GM23248 (cell line): Measurements from ENCODE around the gene SDK2. TPM values are rescaled to one million over a fixed set of nuclear protein-coding genes. Genes with fewer than 3 reads are reported as not detected.

Experiments used
- DNase-seq: peaks from one replicate; pipeline ENCODE4 v3.0.0-alpha.2; 2015
- H2AFZ ChIP-seq: fragments of 200-600 bp; sonication (generic); 2 replicates; pipeline ENCODE4 v1.6.1; 2016; ENCODE audit warnings: antibody characterized with exemption
- H3F3A ChIP-seq: fragments of 200-600 bp; sonication (generic); 2 replicates; pipeline ENCODE4 v1.6.1; 2016; ENCODE audit warnings: mild to moderate bottlenecking, antibody characterized with exemption, mixed run types; ENCODE audit not compliant: insufficient read depth
- H3K27ac ChIP-seq: fragments of 200-600 bp; sonication (generic); 2 replicates; pipeline ENCODE4 v1.5.1; 2016; ENCODE audit warnings: mild to moderate bottlenecking
- H3K27me3 ChIP-seq: fragments of 200-600 bp; sonication (generic); replicated peaks from 2 replicates; pipeline ENCODE4 v1.6.1; 2016; ENCODE audit warnings: mild to moderate bottlenecking; ENCODE audit not compliant: insufficient read depth
- H3K36me3 ChIP-seq: fragments of 200-600 bp; sonication (generic); 2 replicates; pipeline ENCODE4 v1.6.1; 2016; ENCODE audit warnings: low read depth, mild to moderate bottlenecking
- H3K4me1 ChIP-seq: fragments of 200-600 bp; sonication (generic); 2 replicates; pipeline ENCODE4 v1.6.1; 2016; ENCODE audit warnings: mild to moderate bottlenecking; ENCODE audit not compliant: insufficient read depth
- H3K4me2 ChIP-seq: fragments of 200-600 bp; sonication (generic); one replicate; pipeline ENCODE4 v1.6.1; 2016; ENCODE audit warnings: mild to moderate bottlenecking; ENCODE audit not compliant: unreplicated experiment
- H3K4me3 ChIP-seq: fragments of 200-600 bp; sonication (generic); 2 replicates; pipeline ENCODE4 v1.5.1; 2016; ENCODE audit warnings: mild to moderate bottlenecking
- H3K79me2 ChIP-seq: fragments of 200-600 bp; sonication (generic); 2 replicates; pipeline ENCODE4 v1.6.1; 2016; ENCODE audit warnings: mild to moderate bottlenecking; ENCODE audit not compliant: insufficient read depth
- H3K9ac ChIP-seq: fragments of 200-600 bp; sonication (generic); 2 replicates; pipeline ENCODE4 v1.6.1; 2016; ENCODE audit warnings: mild to moderate bottlenecking
- H3K9me2 ChIP-seq: fragments of 200-600 bp; sonication (generic); 2 replicates; pipeline ENCODE4 v1.6.1; 2016; ENCODE audit warnings: mixed run types, mild to moderate bottlenecking, moderate library complexity; ENCODE audit not compliant: insufficient read depth
- H3K9me3 ChIP-seq: fragments of 200-600 bp; sonication (generic); one replicate; pipeline ENCODE4 v1.6.1; 2017; ENCODE audit warnings: low read depth
- H4K20me1 ChIP-seq: fragments of 200-600 bp; sonication (generic); 2 replicates; pipeline ENCODE4 v1.6.0; 2016; ENCODE audit not compliant: insufficient read depth
- EZH2 ChIP-seq: fragments of 200-600 bp; sonication (generic); IDR thresholded peaks from 2 replicates; pipeline ENCODE4 v1.6.1; 2018; ENCODE audit warnings: antibody characterized with exemption, mild to moderate bottlenecking; ENCODE audit not compliant: insufficient read depth, poor library complexity, severe bottlenecking
- EZH2phosphoT487 ChIP-seq: fragments of 200-600 bp; sonication (generic); IDR thresholded peaks from 2 replicates; pipeline ENCODE4 v1.6.1; 2018; ENCODE audit warnings: antibody characterized with exemption, moderate library complexity, mild to moderate bottlenecking, low read depth; ENCODE audit not compliant: insufficient read depth
- WGBS, 2 experiments: methylation state at CpG; one replicate each; pipeline ENCODE4 v1.1.6; 2015 to 2017; ENCODE audit warnings: low lambda C conversion rate in 2 of 2, low coverage in 1 of 2; ENCODE audit errors: missing lambda C conversion rate in 2 of 2; 5-methylcytosine and 5-hydroxymethylcytosine counted together
- in situ Hi-C: fragments of 300-500 bp; cut with MboI; formaldehyde crosslinking; loops from 2 replicates; pipeline ENCODE4 v1.15.0; 2020
- polyA plus RNA-seq: library from polyadenylated mRNA; unstranded; fragments of >200 nt; fragmentation: Nextera tagmentation; extraction: Ambion mirVana; gene quantifications from 2 replicates; pipeline ENCODE4 v1.2.1, GENCODE V29; 2016
- total RNA-seq: library from RNA; depleted of rRNA; stranded (reverse); fragments of >200 nt; shearing (Covaris generic); gene quantifications from 2 replicates; pipeline ENCODE4 v1.2.3, GENCODE V29; 2014

The SDK2 gene
- total and polyA plus RNA-seq, 2 experiments from 2014 or later = under 0.01 to 0.03 TPM

DNA sequence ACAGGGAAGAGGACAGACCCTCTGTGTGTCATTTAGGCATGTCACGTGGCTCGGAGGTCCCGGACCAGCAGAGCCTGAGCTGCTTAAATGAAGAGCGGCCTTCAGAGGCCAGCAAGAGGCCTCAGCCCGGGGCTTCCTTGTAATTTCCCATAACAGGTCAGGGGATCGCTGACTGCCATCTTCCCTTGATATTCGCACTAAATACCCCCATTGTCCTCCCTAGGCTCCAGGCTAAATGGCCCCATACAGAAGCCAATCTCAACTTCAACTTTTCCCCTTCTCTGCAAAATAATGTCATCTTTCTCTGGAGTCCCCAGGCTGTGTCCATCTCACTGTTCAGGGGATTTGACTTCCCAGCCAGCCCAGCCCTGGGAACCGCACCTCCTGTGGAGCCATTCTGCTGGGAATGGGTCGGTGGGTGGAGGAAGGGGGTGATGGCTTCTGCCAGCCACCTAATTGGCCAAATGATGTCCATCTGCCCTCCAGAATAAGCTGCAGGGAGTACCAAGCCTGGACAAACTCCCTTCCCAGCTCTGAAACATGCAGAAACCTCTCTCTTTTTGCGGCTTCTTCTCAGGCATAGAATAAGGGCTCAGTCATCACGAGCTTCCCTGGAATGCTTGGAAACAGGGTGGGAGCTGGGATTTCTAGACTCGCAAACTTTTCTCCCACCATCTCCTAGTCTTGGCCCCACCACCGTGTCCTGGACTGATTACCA lies 129.9 kb downstream of the SDK2 start:
- no peak for DNase-seq
- WGBS, 2 experiments = 44 to 47% methylated on average over 13 of the region's 13 CpGs

DNA sequence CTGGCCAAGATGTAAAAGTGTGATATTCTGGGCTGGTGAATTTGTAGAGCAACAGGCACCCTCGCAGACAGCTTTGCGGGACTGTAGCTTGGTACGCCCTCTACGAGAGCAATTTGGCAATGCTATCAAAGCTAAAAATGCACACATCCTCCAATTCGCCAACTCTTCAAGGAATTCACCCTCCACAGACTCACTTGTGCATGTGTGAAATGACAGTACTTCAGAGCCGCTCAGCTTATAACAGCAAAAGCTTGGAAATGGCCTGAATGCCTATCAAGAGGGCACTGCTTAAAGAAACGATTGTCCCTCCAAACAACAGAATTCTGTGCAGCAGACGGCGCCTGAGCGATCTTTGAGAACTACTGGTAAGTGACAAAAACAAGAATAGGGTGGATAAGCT lies 130.8 kb downstream of the SDK2 start:
- no peaks in the 10 kb centered on the region for H3K9me3 ChIP-seq
- no peak for DNase-seq
- H2AFZ ChIP-seq = no peak overlapping the region
- no peaks in the 10 kb centered on the region for H4K20me1 ChIP-seq
- H3F3A ChIP-seq = no peaks in the 10 kb centered on the region
- TF ChIP-seq EZH2 = no peak
- 0 out of 2 replicates have a peak, but pooled peaks cover 5% of the 10 kb centered on the region for H3K27me3 ChIP-seq
- H3K27ac ChIP-seq = no peak overlapping the region
- no peaks in the 10 kb centered on the region for H3K4me1 ChIP-seq
- 57 to 64% methylated on average over 10 of the region's 10 CpGs for WGBS, 2 experiments
- no peaks in the 10 kb centered on the region for H3K36me3 ChIP-seq
- H3K79me2 ChIP-seq = no peaks in the 10 kb centered on the region
- H3K9me2 ChIP-seq = no peaks in the 10 kb centered on the region
- no peak overlapping the region for H3K4me2 ChIP-seq
- in situ Hi-C loops = no loop called here
- no peak overlapping the region for H3K4me3 ChIP-seq
- H3K9ac ChIP-seq = no peak overlapping the region

More for the DNA sequence above, 129.9 kb downstream of the SDK2 start:
- TF ChIP-seq EZH2 (no peak), EZH2phosphoT487 (no peak)
- H3K27me3 ChIP-seq = 0 out of 2 replicates have a peak, but pooled peaks cover 5% of the 10 kb centered on the region
- H2AFZ ChIP-seq = no peak overlapping the region
- no peak overlapping the region for H3K27ac ChIP-seq
- no peaks in the 10 kb centered on the region for H3F3A ChIP-seq
- no peak overlapping the region for H3K9ac ChIP-seq
- no peaks in the 10 kb centered on the region for H4K20me1 ChIP-seq
- H3K4me3 ChIP-seq = no peak overlapping the region
- in situ Hi-C loops = no loop called here
- no peaks in the 10 kb centered on the region for H3K9me3 ChIP-seq
- no peaks in the 10 kb centered on the region for H3K36me3 ChIP-seq
- H3K4me2 ChIP-seq = no peak overlapping the region
- H3K9me2 ChIP-seq = no peaks in the 10 kb centered on the region
- H3K4me1 ChIP-seq = no peaks in the 10 kb centered on the region
- H3K79me2 ChIP-seq = no peaks in the 10 kb centered on the region

DNA sequence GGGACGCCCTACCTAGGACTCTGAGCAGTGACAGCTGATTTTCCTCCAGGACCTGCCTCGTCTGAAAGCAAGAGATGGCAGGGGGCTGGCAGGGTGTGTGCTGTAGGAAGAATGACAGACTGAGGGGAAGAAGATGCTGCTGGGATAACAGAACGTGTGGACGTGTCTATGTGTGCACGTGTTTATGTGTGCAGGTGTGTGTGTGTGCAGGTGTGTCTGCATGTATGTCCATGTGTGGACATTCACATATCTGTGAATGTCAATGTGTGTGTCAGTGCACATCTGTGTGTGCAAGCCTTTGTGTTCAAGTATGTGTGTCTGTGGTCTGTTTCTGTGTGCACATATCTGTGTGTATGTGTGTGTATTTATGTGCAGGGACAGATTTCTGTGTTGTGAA lies 132.5 kb downstream of the SDK2 start:
- Histone ChIP-seq H2AFZ (no peak overlapping the region), H3K27me3 (0 out of 2 replicates have a peak, but pooled peaks cover 5% of the 10 kb centered on the region), H4K20me1 (no peaks in the 10 kb centered on the region), H3K9me3 (no peaks in the 10 kb centered on the region), H3K9ac (no peak overlapping the region), H3K4me1 (no peaks in the 10 kb centered on the region), H3K36me3 (no peaks in the 10 kb centered on the region), H3K4me3 (no peak overlapping the region), H3K9me2 (no peaks in the 10 kb centered on the region), H3K27ac (no peak overlapping the region), H3F3A (no peaks in the 10 kb centered on the region), H3K4me2 (no peak overlapping the region), H3K79me2 (no peaks in the 10 kb centered on the region)
- WGBS, 2 experiments = 33 to 45% methylated on average over 5 of the region's 5 CpGs
- TF ChIP-seq EZH2phosphoT487 (no peak), EZH2 (no peak)
- in situ Hi-C loops = no loop called here
- no peak for DNase-seq

DNA sequence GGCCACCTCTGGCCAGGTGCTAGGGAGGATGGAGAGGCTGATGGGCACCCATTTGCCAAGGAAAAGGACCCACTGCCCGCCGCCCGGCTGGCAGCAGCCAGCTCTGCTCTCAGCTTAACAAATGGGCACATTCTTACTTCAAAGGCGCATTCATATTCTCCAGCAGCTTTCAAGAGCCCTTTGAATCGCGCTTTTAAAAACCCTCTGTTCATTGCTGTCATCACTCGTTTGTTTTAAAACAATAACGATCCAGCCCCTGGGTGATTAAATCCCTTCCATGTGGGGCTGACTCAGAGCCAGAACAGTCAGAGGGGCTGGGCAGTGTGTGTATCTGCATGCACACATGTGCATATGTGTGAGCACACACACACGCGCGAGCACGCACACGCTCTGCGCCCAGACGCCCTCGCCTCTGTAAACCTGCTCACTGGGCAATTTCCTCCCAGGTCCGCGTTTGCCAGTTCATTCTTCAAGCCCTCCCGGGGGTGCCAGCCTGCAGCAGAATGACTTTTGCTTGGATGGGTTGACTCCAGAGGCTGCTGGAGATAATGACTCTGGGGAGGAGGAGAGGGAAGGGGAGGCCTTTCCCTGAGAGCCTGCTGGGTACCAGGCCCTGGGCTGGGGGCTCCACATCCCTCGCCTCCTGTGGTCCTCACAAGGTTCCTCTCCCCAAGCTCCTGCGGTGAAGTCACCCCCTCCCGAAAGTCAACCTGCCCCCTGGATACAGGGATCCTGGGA lies 133.1 kb downstream of the SDK2 start:
- H3K4me2 ChIP-seq = no peak overlapping the region
- WGBS, 2 experiments = 2 to 3% methylated on average over 22 of the region's 22 CpGs

More for the DNA sequence above, 133.1 kb downstream of the SDK2 start:
- Histone ChIP-seq H3K4me3 (no peak overlapping the region), H3K27me3 (0 out of 2 replicates have a peak, but pooled peaks cover 5% of the 10 kb centered on the region), H3K9ac (no peak overlapping the region), H4K20me1 (no peaks in the 10 kb centered on the region), H3K4me1 (no peaks in the 10 kb centered on the region), H3K9me3 (no peaks in the 10 kb centered on the region), H3K36me3 (no peaks in the 10 kb centered on the region), H3F3A (no peaks in the 10 kb centered on the region), H3K79me2 (no peaks in the 10 kb centered on the region), H3K9me2 (no peaks in the 10 kb centered on the region), H2AFZ (no peak overlapping the region), H3K27ac (no peak overlapping the region)
- in situ Hi-C loops = no loop called here
- TF ChIP-seq EZH2 (no peak), EZH2phosphoT487 (no peak)
- no peak for DNase-seq
